ENCODE data around the gene CLCN1. TPM values are rescaled to one million over a fixed set of nuclear protein-coding genes. Genes with fewer than 3 reads are reported as not detected.

Gene CLCN1
- total RNA-seq, 1 experiment from 2014 or later, result not detected

DNA sequence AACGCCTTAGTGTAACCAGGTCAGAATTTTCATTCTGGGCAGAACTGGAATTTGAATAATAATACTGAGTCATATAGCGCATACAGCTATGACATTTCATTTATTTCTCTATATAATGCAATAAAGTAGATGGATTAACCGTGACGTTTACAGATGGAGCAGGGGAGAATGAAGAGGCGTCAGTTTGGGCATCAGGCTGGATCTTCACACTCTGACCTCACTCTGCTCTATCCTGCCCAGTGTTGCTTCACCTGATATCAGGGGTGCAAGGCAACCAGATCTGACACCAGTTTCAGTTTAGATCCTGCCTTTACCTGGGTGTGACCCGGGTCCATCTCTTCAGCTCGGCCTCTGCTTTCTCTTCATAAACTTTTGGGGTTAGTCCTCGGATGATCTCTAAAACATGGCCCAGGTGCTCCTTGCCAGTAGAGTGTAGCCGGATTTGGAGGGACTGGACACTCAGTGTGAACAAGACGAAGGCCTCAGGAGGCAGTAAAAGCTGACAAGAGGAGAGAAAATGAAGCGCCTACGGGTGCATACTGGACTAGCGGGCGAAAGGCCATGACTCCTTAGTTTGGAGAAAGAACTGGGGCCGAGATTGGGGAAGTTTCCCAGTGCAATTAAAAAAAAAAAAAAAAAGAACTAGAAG lies 63.8 kb downstream of the CLCN1 start:
- DNase-seq, result no peak
- Histone ChIP-seq H3K9me3 (replicated peaks) (no peaks in the 10 kb centered on the region), H3K27me3 (no peaks in the 10 kb centered on the region), H3K4me3 (peak overlapping the region; percentile 98), H3K4me1 (peaks cover 33% of the 10 kb centered on the region), H3K27ac (no peak overlapping the region), H3K36me3 (peaks cover 7% of the 10 kb centered on the region)

DNA sequence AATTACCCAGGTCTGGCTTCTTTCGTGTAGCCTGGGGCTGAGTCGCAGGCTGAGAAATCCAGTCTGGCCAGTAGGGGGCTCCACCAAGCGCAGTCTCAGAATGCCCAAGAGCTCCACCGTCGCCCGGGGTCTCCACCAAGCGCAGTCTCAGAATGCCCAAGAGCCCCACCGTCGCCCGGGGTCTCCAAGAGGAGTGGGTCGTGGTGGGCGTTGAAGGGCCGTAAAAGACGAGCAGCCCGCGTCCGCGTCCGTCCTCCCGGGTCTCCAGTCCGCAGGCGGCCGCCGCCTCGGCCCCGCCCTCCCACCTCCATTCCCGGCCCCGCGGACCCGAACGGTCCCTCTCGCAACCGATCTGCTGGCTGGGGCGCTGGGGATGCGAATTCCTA lies 64.3 kb downstream of the CLCN1 start:
- Histone ChIP-seq H3K27ac (peak overlapping the region; percentile 89), H3K36me3 (peaks cover 7% of the 10 kb centered on the region), H3K27me3 (no peaks in the 10 kb centered on the region), H3K9me3 (replicated peaks) (no peaks in the 10 kb centered on the region), H3K4me1 (peaks cover 34% of the 10 kb centered on the region), H3K4me3 (peak overlapping the region; percentile 98)
- DNase-seq, result peak; percentile 80 to 91

- Histone ChIP-seq H3K9me3 (replicated peaks) (no peaks in the 10 kb centered on the region), H3K27ac (peak within 1 kb of the TSS; percentile 89), H3K27me3 (no peaks in the 10 kb centered on the region), H3K4me1 (peaks cover 29% of the 10 kb centered on the region), H3K36me3 (peaks cover 7% of the 10 kb centered on the region), H3K4me3 (peak within 1 kb of the TSS; percentile 98)
- peak; percentile 94 for DNase-seq
Measured at GRCh38 chr7:143380646-143381426, 64.9 kb downstream of the CLCN1 start, which contains the start of gene ZYX. ZYX (plus strand) TSS chr7:143381345; CDS start chr7:143381572, 227 bp downstream.

- Histone ChIP-seq H3K27ac (peak overlapping the region; percentile 89), H3K4me3 (peak overlapping the region; percentile 98), H3K36me3 (peaks cover 7% of the 10 kb centered on the region), H3K27me3 (no peaks in the 10 kb centered on the region), H3K4me1 (peaks cover 29% of the 10 kb centered on the region), H3K9me3 (replicated peaks) (no peaks in the 10 kb centered on the region)
- peak; percentile 87 to 90 for DNase-seq
Measured at GRCh38 chr7:143381427-143382125, 65.7 kb downstream of the CLCN1 start.

DNA sequence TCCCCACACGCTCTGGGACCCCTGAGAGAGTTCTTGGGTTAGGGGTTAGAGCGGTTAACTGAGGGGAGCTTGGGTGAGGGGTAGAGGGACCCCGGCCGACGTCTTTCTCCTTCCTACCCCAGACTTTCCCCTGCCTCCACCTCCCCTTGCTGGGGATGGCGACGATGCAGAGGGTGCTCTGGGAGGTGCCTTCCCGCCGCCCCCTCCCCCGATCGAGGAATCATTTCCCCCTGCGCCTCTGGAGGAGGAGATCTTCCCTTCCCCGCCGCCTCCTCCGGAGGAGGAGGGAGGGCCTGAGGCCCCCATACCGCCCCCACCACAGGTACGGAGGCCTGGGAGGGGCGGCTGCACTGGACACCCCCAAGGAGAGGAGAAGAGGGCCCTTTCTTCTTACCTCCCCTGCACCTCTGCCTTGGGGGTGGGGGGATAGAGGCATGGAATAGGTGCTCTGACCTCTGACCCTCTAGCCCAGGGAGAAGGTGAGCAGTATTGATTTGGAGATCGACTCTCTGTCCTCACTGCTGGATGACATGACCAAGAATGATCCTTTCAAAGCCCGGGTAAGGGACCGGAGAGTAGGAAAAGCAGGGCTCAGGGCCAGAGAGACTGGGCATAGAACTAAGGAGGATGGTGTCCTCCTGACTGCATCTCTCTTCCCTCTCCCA lies 66.3 kb downstream of the CLCN1 start:
- no peaks in the 10 kb centered on the region for H3K27me3 ChIP-seq
- H3K4me3 ChIP-seq, result peak overlapping the region; percentile 98
- DNase-seq, result no peak
- H3K9me3 ChIP-seq (replicated peaks), result no peaks in the 10 kb centered on the region
- peaks cover 29% of the 10 kb centered on the region for H3K4me1 ChIP-seq
- peaks cover 7% of the 10 kb centered on the region for H3K36me3 ChIP-seq
- H3K27ac ChIP-seq, result peak overlapping the region; percentile 89

DNA sequence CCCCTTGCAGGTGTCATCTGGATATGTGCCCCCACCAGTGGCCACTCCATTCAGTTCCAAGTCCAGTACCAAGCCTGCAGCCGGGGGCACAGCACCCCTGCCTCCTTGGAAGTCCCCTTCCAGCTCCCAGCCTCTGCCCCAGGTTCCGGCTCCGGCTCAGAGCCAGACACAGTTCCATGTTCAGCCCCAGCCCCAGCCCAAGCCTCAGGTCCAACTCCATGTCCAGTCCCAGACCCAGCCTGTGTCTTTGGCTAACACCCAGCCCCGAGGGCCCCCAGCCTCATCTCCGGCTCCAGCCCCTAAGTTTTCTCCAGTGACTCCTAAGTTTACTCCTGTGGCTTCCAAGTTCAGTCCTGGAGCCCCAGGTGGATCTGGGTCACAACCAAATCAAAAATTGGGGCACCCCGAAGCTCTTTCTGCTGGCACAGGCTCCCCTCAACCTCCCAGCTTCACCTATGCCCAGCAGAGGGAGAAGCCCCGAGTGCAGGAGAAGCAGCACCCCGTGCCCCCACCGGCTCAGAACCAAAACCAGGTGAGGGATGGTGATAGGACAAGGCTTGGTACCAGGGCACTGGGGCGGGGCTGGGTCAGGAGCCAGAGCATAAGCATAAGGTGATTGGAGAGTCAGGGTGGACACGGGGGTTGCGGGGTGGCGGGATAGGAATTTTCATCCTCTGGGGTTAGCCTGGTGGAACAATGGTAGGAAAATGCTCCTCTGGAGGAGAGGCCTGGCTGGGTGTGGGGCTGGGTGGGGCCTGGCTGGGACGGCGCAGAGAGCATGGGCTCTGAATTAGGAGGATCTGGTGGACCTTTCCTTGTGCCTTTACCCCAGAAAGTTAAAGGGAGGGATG lies 67.1 kb downstream of the CLCN1 start:
- peaks cover 29% of the 10 kb centered on the region for H3K4me1 ChIP-seq

DNA sequence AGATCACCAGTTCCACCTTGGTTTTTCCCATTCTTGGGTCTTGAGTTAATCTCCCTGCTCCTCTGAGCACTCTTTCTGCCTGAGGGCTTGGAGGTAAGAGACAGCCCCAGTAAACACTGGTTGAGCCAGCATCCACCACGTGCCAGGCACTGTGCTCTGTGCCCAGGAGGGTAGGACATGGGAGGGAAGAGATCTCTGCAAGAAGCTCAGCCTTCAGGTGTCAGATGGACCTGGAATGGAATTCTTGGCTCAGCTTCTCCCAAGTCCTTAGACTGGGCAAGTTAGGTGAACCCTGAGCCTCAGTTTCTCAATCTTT lies 67.7 kb downstream of the CLCN1 start:
- Histone ChIP-seq H3K4me1 (peaks cover 29% of the 10 kb centered on the region), H3K27me3 (no peaks in the 10 kb centered on the region), H3K9me3 (replicated peaks) (no peaks in the 10 kb centered on the region), H3K27ac (no peak overlapping the region), H3K4me3 (no peak overlapping the region), H3K36me3 (peaks cover 10% of the 10 kb centered on the region)
- DNase-seq, result no peak

More for the DNA sequence above, 67.1 kb downstream of the CLCN1 start:
- DNase-seq, result no peak
- H3K4me3 ChIP-seq, result no peak overlapping the region
- peaks cover 7% of the 10 kb centered on the region for H3K36me3 ChIP-seq
- H3K27ac ChIP-seq, result no peak overlapping the region
- H3K27me3 ChIP-seq, result no peaks in the 10 kb centered on the region
- H3K9me3 ChIP-seq (replicated peaks), result no peaks in the 10 kb centered on the region

GRCh38 chr7:143384148-143384547 lies 68.2 kb downstream of the CLCN1 start:
- peaks cover 28% of the 10 kb centered on the region for H3K4me1 ChIP-seq
- no peak overlapping the region for H3K4me3 ChIP-seq
- H3K27ac ChIP-seq, result no peak overlapping the region
- no peaks in the 10 kb centered on the region for H3K9me3 ChIP-seq (replicated peaks)
- H3K27me3 ChIP-seq, result no peaks in the 10 kb centered on the region
- peaks cover 15% of the 10 kb centered on the region for H3K36me3 ChIP-seq
- no peak for DNase-seq

DNA sequence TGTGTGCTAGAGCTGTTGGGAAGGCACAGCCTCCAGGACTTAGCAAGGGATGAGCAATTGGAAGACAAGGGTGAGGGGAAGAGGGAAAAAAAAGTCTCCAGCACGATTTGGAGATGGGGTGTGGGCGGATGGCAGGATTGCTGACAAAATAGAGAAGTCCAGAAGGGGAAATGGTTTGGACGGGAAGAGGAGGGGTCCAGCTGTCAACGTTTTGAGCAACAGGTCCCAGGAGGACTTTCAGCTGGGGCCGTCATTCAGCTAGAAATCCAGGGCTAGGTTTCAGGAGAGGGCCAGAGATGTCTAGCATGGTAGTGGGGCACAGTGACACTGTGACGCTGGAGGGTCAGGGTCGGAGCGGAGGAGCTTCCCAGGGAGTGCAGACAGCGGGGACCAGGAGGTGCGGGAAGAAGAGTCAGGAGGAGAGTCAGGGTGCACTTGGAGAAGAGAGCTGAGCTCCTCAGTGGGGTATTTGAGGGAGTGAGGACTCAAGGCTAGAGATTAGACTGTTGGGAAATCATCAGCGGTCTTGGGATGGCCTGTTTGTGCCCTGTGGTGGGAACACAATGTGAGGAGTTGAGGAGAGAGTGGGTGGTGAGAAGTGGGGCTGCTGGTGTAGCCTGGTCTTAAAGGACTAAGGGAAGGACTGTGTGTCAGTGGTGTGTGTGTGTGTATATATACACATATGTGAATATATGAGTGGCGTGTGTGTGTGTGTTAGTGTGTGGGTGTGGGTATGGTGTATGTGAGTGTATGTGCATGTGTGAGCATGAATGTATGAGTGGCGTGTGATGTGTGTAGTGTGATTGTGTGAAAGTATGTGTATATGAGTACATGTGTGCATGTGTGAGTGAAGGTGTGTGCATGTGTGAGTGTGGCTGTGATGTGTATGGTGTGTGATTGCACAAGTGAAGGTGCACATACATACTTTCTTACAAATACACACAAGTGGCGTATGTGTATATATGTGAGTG lies 69.0 kb downstream of the CLCN1 start:
- H3K4me1 ChIP-seq, result peaks cover 27% of the 10 kb centered on the region
- H3K27ac ChIP-seq, result no peak overlapping the region
- H3K36me3 ChIP-seq, result peaks cover 21% of the 10 kb centered on the region
- peak; percentile 52 to 70 for DNase-seq
- H3K4me3 ChIP-seq, result no peak overlapping the region
- no peaks in the 10 kb centered on the region for H3K27me3 ChIP-seq
- no peaks in the 10 kb centered on the region for H3K9me3 ChIP-seq (replicated peaks)

DNA sequence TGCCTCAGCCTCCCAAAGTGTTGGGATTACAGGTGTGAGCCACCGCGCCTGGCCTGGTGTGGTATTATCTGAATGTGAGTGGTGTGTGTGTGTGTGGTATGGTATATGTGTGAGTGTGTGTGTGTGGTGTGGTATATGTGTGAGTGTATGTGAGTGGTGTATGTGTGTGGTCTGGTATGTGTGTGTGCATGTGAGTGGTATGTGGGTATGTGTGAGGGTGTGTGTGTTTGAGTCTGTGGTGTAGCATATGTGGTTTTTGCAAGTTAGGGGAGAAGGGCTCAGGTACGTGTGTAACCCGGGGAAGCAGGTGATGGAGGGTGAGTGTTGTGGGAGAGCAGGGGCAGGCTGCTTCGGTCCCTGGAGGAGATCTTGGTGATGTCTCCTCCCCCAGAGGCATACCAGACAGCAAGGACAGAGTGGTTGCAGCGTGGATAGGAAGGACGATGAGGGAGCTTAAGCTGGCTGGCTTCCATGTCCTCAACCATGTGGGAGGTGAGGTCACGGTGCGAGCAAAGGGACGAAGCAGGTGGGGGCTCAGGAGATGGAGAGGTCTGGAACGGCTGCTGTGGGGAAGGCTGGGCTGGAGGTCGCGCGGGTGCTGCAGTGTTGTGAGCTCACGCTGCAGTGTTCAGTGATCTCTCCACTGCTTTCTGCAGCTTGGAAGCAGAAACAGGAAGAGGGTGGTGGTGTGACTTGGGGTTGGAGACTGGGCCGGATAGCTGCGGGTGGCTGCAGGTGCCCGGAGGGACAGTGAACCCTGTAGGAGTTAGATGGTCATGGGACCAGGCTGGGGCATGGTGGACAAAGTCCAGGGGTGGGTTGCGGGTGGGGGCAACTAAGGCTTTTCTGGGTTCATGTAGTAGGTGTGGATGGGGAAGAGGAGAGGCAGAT lies 70.2 kb downstream of the CLCN1 start:
- Histone ChIP-seq H3K9me3 (replicated peaks) (no peaks in the 10 kb centered on the region), H3K27me3 (no peaks in the 10 kb centered on the region), H3K27ac (no peak overlapping the region), H3K4me1 (peaks cover 27% of the 10 kb centered on the region), H3K36me3 (peaks cover 31% of the 10 kb centered on the region), H3K4me3 (no peak overlapping the region)
- no peak for DNase-seq

- DNase-seq, result no peak
- Histone ChIP-seq H3K27ac (no peak overlapping the region), H3K4me3 (no peak overlapping the region), H3K9me3 (replicated peaks) (no peaks in the 10 kb centered on the region), H3K4me1 (peaks cover 26% of the 10 kb centered on the region), H3K27me3 (no peaks in the 10 kb centered on the region), H3K36me3 (peaks cover 35% of the 10 kb centered on the region)
Measured at GRCh38 chr7:143387156-143387975, 71.5 kb downstream of the CLCN1 start.

DNA sequence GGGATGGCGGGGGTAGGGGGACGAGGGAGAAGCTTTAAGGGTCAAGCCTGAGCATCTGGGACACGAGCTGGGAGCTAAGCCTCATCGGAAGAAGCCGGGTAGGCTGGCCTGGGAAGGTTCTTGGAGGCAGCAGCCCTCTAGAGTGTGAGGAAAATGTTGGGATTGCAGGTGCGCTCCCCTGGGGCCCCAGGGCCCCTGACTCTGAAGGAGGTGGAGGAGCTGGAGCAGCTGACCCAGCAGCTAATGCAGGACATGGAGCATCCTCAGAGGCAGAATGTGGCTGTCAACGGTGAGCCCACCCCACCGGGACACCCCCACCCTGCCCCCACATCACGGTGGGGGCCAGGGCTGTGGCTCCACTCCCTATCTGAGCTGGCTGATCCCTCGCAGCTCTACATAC lies 72.1 kb downstream of the CLCN1 start:
- no peaks in the 10 kb centered on the region for H3K27me3 ChIP-seq
- H3K4me1 ChIP-seq, result peaks cover 19% of the 10 kb centered on the region
- H3K36me3 ChIP-seq, result peaks cover 35% of the 10 kb centered on the region
- no peaks in the 10 kb centered on the region for H3K9me3 ChIP-seq (replicated peaks)
- no peak for DNase-seq
- H3K4me3 ChIP-seq, result no peak overlapping the region
- H3K27ac ChIP-seq, result no peak overlapping the region
